ENCODE measurements around the gene PRXL2A.

PRXL2A gene

DNA sequence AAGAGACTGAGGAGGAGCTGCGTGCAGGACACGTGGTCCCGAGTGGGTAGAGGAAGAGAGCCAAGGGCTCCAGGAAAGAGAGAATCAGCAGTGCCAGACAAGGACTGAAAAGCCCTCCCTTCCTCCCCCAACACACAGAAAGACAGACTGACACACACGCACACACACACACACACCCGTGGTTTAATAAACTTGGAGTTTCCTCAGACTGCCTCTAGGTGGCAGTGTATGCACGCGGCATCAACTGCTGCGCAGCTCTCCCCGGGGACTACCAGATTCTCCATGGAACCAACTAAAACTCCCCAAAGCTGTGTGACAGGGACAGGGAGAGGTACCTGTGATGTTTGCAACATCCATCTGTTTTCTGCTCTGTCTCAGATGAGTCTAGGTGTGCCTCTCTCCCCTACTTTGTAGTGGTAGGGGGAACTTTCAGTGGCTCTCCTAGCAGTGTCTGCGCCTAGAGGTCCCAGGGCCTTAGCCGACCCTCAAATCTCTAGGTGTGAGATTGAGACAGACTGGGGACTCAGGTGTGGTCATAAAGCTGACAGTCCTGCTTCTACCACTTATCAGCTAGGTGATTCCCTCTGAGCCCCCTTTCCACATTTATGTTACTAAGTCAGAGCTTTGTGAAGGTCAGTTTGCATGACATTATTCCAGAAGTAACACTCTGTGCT lies 36.4 kb downstream of the PRXL2A start:
- DNase-seq (ENCODE audit: low read depth) = peak; percentile 66

DNA sequence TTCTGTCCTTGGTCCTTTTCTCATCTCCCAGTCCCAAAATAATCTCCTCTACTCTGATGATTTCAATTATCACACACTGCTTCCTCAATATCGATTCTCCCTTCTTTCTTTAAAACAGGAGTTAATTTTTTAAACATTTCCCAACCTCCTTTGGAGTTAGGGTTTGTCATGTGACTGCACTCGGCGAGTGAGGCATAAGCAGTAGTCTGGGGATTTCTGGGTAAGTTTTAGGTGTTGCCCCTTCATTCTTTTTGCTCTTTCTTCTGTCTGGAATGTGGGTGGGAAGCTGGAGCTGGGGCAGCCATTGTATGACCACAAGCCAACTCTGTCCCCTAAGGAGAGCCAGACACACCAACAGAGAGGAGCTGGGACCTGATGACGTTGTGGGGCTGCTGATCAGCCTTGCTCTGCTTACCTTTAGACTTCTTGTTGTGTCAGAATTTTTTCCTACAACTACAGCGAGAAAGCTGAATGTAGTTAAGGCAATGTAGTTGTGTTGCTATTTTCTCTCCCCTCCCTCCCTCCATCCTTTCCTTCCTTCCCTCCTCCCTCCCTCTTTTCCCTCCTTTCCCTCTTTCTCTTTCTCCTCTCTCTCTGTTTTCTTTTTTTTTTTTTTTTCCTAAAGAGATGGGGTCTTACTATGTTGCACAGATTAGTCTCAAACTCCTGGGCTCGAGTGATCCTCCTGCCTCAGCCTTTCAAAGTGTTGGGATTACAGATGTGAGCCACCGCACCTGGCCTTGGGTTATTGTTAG lies 39.3 kb downstream of the PRXL2A start:
- DNase-seq (ENCODE audit: low read depth) = no peak

DNA sequence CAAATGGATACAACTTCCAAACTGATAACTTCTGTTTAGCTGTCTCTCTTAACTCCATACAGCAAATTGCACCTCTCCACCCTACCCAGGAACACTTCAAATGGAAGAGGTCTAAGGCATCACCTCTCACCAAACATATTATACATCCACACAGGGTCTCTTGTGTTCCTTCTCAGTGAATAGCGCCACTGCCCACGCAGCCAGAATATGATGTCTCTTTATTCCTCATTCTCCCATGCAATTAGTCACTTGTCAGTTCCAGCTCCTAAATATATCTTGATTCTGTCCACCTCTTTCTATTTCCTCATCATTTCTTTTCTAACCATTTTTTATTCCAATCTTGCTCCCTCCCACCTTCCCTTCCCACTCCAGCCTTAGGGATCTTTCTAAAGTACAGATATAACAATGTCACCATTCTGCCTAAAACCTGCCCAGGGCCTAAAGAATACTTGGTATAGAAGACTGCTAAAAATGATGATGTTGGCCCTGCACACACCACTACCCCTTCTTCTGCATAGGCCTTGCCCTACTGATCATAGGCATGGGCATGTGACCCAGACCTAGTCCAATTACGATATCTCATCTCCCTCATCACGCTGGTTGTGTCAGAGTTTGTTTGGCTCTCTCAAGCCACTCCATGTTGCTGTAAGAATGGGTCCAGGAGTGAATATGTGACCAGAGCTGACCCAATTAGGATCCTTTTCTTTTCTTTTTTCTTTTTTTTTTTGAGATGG lies 40.0 kb downstream of the PRXL2A start:
- no peak for DNase-seq (ENCODE audit: low read depth)

DNA sequence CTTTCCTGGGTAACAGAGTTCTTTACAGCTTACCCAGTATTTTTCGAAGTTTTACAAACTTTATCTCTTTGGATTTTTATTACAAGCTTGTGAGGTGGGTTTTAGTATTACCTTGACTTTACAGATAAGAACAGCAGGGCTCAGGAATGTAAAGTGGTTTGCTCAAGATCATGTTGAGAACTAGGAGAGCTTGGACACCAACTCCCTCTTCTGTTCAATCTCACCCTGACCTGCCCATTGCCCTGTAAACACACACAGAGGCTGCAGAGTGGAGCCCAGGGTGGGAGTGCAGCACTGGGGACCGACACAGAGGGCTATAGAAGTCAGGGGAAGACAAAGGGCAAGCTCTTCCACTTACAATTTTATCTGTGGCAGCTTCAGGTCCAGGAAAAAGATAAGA lies 41.2 kb downstream of the PRXL2A start:
- no peak for DNase-seq (ENCODE audit: low read depth)

DNA sequence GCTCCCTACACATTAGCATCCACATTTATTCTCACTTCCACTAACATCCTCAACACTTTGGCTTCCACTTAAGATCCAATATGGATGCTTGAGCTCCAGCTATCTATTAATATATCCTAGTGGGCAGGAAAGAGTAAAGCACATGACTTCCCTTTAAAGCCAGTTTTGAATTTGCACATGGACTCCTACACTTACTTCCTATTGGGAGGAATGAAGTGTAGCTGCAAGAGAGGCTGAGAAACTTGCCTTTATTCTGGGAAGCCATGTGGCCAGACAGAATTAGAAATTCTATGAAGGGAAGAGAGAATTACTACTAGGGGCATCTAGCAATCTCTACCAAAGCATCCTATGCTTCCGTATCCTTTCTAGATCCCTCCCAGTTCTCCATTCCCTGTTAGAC lies 42.8 kb downstream of the PRXL2A start:
- DNase-seq (ENCODE audit: low read depth) = no peak

DNA sequence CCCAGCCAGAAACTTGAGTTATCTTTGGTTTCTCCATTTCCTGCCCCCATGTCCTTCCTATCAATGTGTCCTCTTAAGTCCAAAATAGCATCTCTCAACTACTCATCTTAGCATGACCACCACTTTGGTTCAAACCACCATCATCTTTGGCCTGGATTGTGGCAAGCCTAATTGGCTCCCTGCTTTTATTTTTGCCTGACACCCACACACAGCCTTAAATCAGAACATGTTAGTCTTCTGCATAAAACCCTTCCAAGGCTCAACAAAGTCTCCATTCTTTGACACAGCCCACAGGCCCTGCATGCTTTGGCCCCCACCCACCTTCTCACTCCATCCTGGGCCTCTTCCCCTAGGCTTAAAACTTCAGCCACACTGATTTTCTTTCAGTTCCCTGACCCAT lies 43.7 kb downstream of the PRXL2A start:
- no peak for DNase-seq (ENCODE audit: low read depth)

DNA sequence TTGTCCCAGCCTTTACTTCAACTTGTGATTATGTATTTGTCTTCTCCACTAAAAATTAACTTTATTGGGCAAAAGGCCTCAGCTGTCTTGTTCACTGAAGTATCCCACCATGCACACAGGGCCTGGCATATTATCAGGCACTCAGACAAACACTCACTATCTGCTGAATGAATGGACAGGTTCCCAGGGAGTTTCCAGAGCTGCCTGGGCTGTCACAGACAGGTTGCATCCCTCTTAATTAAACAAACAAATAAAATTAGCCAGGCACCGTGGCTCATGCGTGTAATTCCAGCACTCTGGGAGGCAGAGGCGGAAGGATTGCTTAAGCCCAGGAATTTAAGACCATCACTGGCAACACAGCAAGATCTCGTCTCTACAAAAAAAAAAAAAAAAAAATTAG lies 44.3 kb downstream of the PRXL2A start:
- no peak for DNase-seq (ENCODE audit: low read depth)

DNA sequence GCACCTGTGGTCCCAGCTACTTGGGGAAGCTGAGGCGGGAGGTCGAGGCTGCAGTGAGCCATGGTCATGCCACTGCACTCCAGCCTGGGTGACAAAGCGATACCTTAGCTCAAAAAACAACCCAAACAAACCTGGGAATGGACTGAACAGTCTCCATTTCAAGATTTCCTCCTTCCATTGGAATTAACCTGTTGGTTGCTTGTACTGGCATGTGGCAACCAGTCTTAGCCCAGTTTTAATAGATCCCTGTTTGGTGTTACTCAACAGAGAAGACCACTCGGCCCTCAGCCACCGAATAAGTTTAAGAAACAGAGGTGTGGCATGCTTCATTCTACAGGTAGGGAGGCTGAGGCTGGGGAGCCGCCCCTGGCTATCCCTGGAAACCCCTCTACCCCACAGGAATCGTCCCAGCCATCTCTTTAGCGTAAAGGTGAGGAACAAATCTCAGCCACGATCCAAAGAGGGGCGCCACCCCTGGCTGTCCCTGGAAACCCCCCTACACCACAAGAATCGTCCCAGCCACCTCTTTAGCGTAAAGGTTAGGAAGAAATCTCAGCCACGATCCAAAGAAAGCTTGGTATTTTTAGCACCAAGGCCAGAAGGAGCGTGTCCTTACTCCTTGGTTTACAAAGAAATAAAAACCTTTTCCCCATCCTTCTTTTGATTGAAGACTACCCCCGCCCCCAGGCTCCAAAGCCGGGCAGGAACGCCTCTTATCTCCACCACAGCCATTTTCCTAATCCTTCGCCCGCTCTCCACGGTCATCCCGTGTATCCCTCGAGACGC lies 44.9 kb downstream of the PRXL2A start:
- DNase-seq (ENCODE audit: low read depth) = no peak

DNA sequence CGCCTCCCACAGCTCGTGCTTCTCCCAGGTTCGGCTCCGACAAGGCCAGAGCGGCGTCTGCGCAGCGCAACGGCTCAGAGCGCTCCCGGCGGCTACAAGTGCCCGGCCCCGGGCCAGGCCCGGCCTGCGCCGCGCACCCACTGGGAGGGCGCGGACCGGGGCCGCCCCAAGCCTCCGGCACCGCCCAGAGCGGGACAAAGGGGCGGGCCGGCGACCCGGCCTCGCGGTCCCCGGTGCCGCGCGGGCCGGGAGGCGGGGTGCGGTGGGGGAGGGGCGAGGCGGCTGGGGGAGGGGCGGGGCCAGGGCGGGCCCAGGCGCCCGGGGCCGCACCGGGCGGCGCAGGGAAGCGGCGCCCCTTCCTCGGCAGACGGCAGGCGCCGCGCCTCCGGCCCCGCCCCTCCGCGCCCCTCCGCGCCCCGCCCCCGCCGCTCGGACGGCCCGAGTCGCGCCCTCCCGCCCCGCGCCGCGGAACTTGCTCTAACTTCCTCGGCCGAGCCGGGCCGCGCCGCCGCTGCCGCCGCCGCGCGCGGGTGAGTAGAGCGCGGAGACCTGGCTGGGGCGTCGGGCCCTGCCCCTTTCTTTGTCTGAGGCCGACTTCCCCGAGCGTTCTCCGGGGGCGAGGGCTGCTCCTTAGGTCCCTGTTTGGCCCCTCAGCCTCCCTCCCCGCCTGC lies 45.6 kb downstream of the PRXL2A start, which contains the start of gene TSPAN14:
TSS of gene TSPAN14 (plus strand) at position 469 of the 671 bp plus-strand sequence. CDS start 34,924 bp downstream, outside the sequence.
- DNase-seq (ENCODE audit: low read depth) = peak; percentile 82

DNA sequence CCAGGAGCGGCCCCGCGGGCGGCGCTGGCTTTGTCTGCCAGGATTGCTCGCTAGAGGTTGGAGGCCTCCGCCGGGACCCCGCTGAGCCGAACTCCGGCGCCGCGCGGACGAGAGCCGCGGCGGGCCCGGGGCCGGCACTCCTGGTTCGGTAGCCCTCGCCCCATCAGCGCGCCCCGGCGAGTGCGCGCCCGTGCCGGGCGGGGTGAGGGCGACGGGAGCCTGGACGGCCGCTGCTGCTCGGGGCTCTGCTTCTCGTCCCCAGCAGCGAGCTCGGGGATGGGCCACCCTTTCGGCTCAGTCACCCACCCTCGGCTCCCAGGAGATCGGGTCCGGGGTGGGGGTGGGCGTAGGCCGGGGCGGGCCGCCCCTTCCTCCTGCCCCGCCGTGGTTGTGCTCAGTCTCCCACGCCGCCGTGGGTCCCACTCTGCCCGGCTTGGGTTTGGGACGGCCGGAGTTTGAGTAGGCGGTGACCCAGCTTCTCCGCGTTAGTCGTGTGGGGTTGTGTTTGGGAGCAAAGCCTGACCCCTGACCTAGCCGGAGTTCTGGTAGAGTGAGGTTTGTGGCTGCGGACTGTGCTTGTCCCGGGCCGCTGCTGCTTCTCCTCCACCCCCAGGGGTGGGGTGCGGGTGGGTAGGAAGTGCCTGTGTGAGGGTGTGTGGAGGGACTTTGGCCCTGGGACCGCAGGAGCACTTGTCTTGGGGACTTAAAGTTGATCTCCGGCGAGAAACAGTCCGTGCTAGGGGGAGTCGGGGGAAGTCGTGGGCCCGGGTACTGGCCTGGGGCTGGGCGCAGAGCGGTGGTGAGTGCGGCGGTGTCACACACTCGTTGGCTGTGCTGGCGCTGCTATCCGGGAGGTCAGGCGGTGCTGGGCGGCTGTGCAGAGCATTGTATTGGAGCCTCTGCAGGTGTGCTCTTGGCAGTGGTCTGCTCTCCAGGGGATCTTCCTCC lies 46.4 kb downstream of the PRXL2A start:
- DNase-seq (ENCODE audit: low read depth) = peak; percentile 50

DNA sequence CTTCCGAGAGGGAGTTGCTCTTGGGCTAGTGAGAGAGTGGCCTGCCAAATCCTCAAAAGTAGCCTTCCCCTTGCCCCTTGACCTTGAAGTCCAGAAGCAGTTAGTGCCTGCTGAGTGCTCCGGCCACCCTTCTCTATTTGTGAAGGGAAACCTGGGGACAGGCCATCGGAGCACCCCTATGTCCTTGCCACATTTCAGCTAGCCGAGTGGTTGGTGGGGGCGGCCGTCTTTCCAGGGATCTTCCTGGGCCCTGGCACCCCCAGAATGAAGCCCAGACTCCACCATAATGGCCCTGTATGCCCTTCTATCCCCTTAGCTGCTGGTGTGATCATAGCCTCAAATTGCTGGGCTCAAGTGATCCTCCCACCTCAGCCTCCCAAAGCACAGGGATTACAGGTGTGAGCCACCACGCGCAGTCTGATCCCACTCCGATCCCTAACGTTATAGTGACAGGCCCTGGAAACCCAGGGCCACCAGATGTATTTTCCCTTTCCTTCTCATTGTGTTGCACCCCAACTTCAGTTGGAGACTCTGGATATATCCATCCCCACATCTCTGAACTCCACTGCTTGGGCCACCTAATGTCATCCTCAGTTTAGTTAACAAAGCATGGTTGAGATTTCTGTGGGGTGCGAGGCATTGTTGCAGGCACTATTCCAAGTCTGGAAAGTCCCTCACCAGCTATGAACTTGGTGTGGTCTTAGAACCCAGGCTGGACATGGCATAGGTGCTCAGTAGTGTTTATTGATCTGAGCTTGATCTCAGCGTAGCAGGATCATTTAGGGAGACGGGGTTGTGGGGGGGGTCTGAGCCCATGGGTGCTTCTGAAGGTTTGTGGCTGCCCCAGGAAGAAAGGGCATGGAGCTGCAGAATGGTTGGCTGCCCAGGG lies 47.4 kb downstream of the PRXL2A start:
- DNase-seq (ENCODE audit: low read depth) = no peak

DNA sequence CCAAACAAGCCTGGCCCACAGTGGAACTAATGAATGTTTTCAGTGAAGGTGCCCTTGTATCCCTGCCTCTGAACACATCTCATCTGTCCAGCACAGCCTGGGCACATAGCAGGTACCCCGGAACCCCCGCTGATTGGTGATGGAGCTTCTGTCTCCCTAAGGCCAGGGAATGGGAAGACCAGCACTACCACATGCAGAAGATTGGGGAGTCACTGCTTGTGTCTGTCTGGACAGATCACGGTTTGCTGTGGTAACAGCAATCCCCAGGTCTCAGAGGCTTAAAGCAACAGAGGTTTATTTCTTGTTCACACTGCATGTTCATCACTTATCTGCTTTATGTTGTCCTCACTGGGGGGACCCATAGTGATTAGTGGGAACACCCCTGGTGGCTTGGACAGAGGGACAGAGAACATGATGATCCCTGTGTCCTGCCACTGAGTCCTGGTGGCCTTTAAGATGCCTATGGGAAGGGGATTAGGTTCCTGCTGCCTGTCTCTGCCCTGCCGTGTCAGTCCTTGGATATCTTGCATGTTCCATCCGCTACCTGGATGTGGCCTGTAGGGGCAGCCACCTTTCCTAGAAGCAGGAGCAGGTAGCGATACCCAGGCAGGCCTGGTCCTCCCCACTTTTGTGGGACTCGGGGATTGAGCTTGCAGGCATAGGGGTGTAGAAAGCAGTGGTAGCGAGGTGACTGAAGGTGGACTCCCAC lies 49.4 kb downstream of the PRXL2A start:
- DNase-seq (ENCODE audit: low read depth) = no peak

DNA sequence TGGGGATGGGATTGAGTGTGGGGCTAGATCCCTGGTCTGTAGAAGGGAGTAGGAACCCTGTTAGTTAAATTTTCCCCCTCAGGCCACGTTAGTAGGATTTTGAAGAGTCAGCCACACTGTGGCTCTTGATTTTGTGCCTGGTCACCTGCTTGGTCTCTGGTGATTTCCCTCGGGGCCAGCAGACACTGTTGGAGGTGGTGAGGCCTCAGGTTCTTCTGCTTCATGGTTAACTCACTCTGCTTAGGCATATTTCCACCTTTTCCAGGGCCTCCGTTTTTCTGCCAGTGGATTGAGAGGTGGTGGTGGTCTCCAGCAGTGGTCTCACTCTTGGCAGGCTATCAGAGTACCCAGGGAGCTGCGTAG lies 49.9 kb downstream of the PRXL2A start:
- DNase-seq (ENCODE audit: low read depth) = no peak

DNA sequence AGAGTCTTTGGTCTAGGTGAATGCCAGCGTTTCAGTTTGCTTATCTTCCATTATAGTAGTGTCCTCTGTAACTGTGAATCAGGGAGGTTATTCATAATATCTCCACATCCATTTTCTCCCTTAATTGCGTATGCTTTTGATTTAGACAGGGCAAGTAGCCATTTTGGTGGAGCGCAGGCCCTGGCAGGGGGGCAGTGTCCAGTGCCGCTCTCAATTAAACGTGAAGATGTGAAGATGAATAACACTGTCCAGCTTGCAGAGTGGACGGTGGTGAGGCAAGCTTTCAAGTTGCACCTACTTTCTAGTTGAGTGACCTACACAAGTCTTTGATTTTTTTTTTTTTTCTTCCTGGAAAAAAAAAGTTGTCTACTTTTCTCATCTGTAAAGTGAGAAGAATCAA lies 50.3 kb downstream of the PRXL2A start:
- DNase-seq (ENCODE audit: low read depth) = peak; percentile 52

DNA sequence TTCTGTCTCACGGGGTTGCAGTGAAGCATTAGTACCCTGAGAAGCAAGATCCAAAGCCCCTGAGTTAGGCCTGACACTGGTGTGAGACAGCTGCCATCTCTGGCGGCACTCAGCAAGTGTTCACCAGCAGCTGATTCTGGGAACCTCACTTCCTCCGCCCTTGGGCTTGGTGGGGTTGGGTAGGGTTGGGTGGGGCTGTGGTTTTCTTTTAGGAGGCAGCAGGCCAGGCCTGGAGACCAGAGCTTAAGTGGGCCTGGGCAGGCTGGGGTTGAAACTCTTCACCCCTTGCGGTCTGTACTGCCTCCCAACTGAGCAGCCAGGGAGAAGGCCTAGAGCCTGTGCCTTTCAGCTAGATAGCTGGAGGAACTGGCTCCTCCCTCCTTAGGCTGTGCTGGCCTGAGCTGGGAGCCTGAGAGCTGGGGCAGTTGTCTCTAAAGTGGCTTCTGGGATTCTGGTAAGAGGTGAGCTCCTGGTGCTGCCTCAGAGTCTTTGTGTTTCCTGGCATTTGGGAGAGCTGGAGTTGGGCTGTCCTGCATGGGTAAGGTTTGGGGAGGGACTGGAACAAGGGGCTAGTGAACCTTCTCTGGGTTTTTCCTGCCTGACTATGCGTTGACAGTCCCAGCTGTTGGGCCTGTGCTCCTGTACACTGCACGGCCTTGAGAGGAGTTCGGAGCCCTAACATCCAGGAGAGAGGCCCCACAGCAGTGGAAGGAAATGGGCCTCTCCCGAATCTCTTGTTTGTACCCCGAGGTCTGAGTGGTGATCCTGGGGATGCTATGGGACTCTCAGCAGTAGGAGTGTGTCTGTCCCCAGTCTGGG lies 50.9 kb downstream of the PRXL2A start:
- peak; percentile 91 for DNase-seq (ENCODE audit: low read depth)

DNA sequence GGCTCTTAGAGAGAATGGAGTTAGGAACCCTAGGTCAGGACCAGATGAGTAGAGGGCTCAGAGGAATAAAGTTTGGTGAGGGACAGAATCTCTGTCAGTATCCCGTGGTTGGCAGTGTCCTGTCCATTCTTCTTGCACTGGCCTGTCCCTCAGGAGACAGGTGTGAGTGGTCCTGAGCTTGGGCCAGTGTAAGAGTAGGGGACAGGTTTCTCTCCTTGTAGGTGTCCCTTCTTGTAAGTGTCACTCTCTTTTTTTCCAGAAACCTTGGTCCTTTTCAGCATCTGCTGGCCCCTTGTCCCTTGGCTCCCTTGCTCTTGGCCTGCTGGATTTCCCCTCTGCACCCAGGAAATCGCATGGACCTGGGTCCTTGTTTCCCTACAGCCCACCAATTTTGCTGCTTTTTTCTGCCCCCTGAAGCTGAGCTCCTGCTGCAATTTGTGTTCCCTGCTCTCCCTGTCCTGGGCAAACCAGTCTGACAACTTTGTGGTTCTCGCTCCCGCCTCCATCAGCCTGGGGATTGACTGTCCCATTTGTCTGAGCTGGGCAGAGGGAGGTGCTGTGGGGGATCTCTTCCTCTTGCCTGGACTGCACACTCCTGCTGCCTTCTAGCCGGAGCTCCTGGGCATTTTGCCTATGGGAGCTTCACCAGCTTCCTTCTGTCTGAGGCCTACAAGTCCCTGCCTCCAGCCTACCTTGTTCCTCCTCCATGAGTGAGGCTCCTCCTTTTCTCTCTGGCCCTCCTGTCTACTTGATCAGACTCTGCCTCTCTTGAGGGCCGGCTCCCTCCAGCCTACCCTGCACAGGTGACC lies 52.3 kb downstream of the PRXL2A start:
- peak; percentile 29 for DNase-seq (ENCODE audit: low read depth)
